Astrocyte of the hippocampus (primary cell): ENCODE data around the gene CACNA1F.

ENCODE experiments used
- DNase-seq: peaks from one replicate; pipeline ENCODE4 v3.0.0; 2011; ENCODE audit warnings: low read depth, low spot score

CACNA1F gene

GRCh38 chrX:49257846-49258748, 25.0 kb upstream of the CACNA1F start:
- DNase-seq = no peak

DNA sequence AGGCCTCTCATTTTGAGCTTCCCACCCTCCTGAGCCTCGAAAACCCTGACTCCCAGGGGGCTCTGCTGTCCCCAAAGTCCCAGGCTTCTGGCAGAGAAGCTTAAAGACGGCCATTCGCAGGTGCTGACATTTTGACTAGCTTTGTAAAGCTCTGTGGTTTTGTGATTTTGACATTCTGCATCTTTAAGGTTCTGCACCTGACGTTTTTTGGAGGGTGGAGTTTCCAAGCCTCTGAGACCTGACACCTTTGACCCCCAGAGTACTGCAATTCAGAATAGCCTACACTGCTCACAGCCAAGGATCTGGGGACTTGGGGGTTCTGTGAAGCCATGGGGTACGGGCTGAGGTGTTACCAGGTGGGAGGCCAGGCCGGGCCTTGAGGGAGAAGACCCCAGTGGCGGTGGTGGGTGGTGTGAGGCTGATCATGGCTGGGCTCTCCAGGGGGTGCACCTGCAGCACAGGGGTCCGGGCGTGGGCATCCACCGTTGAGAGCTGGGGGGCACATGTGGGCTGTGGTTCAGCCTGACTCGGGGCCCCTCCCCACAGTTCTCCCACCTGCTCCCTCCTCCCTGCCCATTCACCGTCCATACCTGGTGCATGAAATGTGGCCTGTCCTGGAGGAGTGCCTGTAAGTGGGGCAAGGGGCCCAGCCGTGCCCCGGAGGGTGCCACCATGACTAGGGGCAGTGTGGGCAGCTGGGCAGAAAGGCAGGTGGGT, 24.1 kb upstream of the CACNA1F start:
- DNase-seq = no peak

- no peak for DNase-seq
Measured at GRCh38 chrX:49256268-49256995, 23.3 kb upstream of the CACNA1F start.

GRCh38 chrX:49254639-49255038, 21.5 kb upstream of the CACNA1F start:
- no peak for DNase-seq

GRCh38 chrX:49251325-49251724, 18.2 kb upstream of the CACNA1F start:
- no peak for DNase-seq

GRCh38 chrX:49250578-49250977, 17.4 kb upstream of the CACNA1F start:
- DNase-seq = no peak

DNA sequence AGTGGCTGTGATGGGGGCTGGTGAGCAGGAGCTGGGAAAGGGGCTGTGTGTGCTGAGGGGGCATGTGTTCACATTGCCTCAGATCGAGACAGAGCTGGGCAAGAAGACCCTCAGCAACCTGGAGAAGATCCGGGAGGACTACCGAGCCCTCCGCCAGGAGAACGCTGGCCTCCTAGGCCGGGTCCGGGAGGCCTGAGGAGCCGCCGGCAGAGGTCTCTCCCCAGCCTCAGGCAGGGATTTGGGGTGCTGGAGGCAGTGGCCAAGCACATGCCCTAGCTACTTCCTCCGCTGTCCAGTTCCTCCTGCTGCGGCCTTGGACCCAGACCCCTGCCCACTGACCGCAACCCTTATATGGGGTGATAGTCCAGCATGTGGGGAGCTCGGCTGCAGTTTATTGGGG, 16.9 kb upstream of the CACNA1F start:
- no peak for DNase-seq

- no peak for DNase-seq
Measured at GRCh38 chrX:49249616-49250015, 16.5 kb upstream of the CACNA1F start.

DNA sequence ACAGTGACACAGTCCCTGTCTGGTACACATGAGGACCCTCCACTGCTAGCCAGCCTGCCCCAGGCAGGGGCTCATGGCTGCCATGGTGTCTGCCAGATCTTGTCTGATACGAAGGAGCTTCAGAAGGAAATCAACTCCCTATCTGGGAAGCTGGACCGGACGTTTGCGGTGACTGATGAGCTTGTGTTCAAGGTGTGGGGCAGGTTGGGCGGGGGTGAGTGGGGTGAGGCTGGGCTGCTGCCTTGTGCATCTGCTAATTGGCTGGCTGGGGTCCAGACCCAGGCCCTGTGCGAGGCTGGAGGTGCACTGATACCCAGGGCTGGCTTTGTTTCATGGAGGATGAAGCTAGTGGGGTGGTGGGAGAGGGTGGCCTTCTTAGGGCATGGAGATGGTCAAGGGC, 15.9 kb upstream of the CACNA1F start:
- DNase-seq = no peak

DNA sequence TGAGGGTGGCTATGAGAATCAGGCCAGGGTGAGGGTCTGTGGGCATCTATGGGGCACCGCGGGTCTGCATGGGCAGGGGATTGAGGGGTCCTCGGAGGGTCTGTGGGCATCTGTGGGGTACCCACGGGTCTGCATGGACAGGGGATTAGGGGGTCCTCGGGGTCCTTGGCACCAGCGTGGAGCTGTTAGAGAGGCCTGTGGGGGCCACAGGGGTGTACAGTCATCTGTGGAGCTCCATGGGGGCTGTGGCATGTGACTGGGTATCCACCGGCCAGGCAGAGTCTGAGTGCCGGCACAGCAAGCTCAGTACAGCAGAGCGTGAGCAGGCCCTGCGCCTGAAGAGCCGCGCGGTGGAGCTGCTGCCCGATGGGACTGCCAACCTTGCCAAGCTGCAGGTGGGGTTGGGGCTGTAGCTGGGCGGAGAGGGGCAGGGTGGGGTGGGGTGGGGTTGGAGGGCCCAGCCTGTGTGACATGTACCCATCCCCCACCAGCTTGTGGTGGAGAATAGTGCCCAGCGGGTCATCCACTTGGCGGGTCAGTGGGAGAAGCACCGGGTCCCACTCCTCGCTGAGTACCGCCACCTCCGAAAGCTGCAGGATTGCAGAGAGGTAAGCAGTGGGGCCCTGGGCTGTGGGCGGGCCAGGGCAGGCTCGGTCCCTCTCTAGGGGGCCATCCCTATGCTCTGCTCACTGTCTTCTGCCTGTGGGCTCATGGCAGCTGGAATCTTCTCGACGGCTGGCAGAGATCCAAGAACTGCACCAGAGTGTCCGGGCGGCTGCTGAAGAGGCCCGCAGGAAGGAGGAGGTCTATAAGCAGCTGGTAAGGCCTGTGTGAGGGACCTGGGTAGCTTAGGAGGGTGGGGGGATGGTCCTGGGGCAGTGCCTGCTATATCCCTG, 15.0 kb upstream of the CACNA1F start:
- DNase-seq = no peak

GRCh38 chrX:49247346-49247745, 14.2 kb upstream of the CACNA1F start:
- no peak for DNase-seq

GRCh38 chrX:49246541-49246940, 13.4 kb upstream of the CACNA1F start:
- DNase-seq = no peak

DNA sequence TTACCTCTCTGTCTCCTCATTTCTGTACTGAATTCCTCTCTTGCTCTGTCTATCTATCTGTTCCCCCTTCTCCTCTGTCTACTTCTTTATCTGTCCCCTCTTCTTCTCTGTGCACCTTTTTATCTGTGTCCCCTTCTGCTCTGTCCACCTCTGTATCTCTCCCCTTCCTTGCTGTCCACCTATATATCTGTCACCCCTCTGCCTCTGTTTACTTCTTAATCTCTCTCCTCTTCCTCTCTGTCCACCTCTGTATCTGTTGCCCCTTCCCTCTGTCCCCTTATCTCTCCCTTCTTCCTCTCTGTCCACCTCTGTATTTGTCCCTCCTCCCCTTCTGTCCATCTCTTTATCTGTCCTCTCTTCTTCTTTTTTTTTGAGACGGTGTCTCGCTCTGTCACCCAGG, 11.1 kb upstream of the CACNA1F start:
- DNase-seq = no peak

- no peak for DNase-seq
Measured at GRCh38 chrX:49243166-49243565, 10.0 kb upstream of the CACNA1F start.

- DNase-seq = no peak
Measured at GRCh38 chrX:49242545-49243066, 9.5 kb upstream of the CACNA1F start.

- DNase-seq = no peak
Measured at GRCh38 chrX:49238735-49239134, 5.6 kb upstream of the CACNA1F start.

DNA sequence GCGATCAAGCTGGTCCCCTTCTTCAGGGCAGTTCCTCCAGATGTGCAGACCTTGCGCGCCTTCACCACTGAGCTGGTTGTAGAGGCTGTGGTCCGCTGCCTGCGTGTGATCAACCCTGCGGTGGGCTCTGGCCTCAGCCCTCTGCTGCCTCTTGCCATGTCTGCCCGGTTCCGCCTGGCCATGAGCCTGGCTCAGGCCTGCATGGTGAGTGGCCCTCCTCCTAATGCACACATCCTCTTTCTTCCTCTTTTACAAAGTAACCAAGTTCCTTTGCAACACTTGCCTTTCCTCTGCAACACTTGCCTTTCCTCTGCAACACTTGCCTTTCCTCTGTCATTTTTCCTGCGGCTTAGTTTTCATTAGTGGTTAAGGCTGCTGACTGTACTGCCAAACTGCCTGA, 3.9 kb upstream of the CACNA1F start:
- no peak for DNase-seq

DNA sequence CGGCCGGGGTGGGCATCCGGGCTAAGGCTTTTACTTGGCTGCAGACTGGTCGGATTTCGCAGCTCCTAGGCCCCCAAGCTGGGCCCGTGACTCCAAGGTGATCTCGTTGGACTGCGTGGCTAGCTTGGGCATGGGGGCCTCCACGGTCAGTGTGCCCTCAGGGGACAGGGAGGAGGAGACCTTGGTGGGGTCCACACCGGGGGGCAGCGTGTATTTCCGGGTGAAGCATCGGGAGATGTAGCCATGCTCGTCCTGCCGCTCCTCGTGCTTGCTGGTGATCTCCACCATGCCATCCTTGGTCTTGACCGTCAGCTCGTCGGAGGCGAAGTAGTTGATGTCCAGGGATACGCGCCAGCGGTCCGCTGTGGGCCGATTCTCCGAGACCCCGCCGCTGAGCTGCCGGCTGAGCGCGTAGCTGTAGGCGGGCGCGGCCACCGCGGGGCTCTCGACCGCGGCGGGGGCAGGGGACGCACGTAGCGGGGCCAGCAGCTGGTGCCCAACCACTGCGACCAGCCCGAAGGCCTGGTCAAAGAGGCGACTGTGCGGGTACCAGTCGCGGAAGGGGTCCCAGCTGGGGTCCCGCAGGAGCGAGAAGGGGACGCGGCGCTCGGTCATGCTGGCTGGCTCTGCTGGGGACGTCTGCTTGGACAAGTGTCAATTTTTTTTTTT, 881 bp upstream of the CACNA1F start:
- no peak for DNase-seq

DNA sequence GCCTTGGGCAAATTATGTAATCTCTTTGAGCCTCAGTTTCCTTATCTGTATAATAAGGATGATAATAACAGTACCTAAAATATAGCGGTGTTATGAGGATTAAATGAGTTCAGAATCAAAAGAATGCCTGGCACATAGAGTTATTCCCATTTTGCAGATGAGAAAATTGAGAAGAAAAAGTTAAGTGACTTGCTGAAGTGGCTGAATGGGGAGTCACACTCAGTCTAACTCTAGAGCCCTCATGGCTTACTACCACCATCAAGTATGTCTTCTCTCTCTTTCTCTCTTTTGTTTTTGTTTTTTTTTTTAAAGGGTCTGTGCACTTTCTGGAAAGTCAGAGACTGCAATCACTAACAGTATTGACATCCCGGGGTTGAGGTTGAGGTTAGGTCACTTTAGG, 615 bp downstream of the CACNA1F start:
- no peak for DNase-seq

DNA sequence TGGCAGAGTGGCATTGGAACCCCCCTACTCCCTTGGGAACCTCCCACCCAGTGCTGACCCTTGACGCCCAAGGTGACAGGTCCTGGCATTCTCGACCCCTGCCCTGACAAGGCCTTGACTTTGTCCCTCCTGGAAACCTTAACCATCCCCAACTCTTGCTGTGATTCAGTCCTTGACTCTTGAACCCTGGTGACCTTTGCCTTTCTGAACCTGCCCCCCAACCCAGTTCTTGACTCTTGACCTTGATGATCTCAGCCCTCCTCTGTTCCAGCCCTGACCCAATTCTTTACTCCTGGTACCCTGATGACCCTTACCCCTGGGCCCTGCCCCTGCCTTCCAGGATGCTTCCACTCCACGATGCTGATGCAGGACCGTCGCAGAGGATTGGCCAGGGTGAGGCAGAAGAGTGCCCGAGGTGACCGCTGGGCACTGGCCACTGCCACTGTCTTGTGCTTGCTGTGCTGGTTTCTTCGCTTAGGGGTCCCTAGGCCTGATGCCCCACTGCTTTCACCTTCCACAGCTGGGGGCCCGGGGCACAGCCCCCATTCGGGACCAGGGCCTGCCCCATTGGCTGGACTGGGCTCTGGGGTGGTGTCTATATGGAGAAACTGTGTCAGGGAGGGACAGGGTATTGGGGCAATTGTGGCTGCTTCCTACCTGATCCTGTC, 1.7 kb downstream of the CACNA1F start:
- no peak for DNase-seq
